Stimulated activated CD4-positive, alpha-beta T cell treated with anti-CD3 and anti-CD28 coated beads, Interleukin-4, amount 100 ng/mL, for 24 hours (primary cell): ENCODE results near the gene SPRED1.

Experiments
- DNase-seq: peaks from one replicate; pipeline ENCODE4 v3.0.0-alpha.2; 2020

The SPRED1 gene

DNA sequence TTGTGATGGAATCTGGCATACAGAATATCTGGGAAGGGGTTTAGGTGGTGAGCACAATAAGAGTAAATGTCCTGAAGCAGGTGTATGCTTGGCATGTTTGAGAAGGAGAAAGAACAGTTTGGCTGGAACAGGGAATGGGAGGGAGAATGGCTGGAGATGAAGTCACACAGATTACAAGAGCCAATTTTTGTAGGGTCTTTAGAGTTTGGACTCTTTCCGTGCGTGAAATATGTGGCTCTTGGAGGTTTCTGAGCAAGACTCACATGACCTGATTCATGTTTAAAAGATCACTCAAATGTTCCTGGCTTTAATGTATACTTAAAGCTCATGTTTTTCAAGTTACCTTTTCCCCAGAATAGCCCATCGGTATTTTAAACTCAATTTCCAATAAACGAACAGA is 32.8 kb downstream of the SPRED1 start:
- no peak for DNase-seq

DNA sequence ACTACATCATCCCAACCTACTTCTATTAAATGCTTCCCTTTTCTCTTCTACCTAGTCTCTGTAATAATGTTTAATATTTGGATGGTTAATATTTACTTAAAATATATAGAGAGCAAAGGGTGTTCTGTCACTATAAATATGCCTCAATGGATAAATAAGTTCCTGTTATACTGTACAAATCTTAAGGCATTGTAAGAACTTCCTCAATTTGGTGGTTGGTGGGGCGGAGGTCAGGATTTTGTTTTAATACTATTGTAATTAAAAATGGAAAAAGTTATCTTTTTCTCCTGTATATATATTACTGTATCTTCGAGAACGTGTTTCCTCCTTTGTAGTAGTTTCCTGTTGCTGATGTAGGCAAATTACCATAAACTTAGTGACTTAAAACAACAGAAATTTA is 41.5 kb downstream of the SPRED1 start:
- DNase-seq = no peak

DNA sequence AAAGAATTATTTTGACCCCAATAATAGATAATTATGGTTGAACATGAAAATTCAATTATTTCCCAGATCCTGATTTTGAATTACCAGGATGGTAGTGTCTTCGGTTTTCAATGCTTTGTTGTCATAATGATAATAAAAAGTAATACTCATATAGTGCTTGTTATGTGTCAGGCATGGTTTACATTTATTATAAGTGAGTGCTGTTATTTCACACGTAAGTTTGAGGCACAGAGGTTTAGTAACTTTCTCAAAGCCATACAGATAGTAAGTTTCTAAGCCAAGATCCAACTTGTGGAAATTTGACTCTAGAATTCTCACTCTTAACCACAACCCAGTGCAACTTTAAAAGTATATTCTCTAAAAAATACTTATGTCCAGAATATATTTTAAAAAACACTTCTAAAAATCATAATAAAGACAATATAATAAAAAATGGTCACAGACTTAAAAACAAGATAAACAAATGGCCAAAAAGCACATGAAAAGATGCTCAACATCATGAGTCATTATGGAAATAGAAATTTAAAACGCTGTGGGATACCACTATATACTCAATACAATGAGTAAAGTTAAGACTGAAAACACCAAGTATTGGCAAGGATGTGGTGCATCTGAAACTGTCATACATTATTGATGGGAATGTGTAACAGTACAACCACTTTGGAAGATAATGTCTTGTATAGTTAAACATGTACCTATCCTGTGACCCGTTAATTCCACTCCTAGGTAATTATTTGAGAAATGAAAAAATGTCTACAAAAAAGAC is 45.2 kb downstream of the SPRED1 start:
- no peak for DNase-seq

DNA sequence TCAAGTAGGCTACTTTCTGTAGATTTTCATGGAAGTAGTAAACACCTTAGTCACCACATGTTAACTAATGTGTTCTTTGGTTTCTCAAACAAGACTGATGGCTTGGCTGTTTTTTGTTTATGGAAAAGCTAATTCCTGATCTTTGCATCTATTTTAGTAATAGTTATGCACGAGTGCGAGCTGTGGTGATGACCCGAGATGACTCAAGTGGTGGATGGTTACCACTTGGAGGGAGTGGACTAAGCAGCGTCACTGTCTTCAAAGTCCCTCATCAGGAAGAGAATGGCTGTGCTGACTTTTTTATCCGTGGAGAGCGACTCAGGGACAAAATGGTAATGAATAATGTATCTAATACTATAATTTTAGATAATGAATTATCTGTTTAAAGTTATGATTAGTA is 46.6 kb downstream of the SPRED1 start:
- DNase-seq = no peak

DNA sequence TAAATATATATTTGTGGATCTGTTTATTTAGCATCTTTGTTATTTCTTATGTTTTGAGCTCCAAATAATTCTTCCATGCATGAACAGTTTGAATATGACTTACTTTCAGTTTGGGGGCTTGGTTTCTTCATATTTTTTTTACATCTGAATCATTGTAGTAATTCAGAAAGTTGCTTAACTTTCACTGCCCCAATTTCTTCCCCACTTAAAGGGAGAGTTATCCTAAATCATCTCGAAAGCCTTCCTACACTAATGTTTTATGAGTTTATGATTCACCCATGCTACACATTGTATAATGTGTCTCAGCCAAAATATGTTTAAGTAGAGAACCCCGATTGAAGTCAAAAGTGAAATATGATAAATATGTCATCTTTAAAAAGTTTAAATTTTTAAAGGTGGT is 47.8 kb downstream of the SPRED1 start:
- DNase-seq = no peak

DNA sequence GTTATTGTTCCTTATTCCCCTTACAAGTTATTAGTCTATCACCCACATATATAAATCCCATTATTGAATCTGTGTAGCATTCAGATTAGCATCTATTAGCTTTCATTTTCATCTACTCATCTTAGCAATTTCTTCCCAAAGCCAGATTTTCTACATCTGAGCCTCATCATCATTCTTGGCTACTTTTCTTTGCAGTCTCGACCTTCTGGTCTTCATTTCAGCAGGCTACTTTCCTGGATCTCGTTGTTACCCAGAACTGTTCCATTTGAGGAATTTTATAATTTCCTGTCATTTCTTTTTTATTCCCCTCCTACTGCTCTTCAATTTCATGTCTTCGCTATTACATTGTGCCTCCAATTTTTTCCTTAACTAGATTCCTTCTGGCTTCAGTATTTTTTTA is 51.8 kb downstream of the SPRED1 start:
- DNase-seq = no peak

DNA sequence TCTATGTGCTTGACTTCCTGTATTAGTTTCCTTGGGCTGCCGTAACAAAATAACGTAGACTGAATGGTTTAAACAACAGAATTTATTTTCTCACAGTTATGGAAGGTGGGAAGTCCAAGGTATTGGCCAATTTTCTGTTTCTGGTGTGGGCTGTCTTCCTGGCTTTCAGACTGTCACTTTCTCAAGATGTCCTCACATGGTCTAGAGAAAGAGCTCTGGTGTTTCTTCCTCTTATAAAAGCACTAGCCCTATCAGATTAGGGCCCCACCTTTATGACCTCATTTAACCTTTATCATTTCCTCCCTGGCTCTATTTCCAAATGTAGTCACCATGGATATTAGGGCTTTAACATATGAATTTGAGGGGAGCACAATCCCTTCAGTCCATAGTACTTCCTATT is 54.6 kb downstream of the SPRED1 start:
- DNase-seq = no peak

DNA sequence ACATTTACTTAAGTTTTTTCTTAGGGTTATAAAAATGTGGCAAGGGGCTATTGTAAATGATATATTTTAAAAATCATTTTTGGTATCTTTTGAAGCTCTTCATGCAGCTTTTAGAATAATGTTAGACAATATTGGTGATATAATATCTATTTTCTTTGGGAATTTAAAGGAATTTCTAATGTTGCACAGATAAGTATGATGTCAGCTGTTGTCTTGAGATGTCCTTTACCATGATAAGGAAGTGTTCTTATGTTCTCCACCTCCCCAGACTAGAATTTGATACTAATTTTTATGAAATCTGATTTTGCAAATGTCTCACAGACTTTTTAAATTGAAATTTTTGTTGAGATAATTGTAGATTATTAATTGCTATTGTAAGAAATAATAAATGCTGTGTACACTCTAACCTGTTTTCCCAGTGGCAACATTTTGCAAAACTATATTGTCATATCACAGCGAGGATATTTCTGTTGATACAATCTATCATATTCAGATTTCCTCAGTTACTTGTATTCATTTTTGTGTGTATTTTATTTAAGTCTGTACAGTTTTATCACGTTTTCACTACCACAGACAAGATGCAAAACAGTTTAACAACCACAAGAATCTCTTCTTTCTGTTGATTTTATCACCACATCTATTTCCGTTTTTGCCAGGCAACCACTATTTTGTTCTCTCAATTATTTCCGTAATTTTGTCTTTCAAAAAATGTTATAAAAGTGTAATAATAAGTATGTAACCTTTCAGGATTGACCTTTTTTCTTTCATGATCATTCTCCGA is 55.4 kb downstream of the SPRED1 start:
- DNase-seq = no peak

DNA sequence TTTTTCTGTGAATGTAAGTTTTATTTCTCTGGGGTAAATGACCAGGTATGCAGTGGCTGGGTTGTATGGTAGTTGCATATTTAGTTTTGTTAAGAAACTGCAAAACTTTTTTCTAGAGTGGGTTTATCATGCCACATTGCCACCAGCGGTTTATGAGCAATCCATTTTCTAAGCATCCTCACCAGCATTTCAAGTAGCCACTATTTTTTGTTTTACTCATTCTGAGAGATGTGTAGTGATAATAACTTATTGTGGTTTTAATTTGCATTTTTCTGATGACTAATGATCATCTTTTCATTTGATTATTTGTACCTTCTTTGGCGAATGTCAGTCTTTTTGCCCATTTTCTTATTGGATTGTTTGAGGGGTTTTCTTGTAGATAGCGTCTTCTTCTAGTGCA is 56.2 kb downstream of the SPRED1 start:
- peak; percentile 12 for DNase-seq

DNA sequence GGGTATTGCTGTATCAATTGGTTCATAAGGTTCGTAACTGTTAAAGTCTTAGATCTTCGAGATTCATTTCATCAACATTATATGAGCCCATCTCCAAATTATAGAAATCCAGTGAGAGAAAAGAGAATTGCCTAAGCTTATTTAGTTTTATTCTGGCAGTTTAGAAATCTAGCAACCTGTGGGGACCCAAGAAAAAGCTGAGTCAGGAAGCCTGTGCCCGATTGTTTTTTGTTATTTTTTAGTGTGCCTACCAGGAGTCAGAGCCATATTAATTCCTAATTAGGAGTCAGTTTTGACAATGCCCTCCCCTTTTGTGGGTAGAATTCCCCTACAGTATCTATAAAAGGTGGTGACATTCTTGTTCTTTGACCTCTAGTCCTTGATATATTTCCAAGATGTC is 59.6 kb downstream of the SPRED1 start:
- no peak for DNase-seq

DNA sequence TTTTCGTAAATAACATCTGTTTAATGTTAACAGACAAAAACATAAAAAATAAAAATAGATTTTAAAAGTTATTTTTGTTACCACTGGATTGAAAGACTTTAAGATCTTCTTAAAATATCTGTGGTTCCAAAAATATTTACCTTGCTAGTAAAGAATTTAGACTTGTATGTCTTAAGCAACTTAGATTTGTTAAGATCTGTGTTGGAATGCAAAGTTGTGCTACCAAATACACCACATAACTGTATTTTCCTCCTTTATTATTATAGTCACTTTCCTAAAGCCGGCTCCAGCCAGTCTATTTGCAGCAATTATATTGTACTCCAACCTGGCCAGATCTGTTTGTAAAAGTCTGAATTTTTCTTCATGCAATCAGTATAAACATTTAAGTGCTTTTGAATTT is 63.7 kb downstream of the SPRED1 start:
- no peak for DNase-seq

DNA sequence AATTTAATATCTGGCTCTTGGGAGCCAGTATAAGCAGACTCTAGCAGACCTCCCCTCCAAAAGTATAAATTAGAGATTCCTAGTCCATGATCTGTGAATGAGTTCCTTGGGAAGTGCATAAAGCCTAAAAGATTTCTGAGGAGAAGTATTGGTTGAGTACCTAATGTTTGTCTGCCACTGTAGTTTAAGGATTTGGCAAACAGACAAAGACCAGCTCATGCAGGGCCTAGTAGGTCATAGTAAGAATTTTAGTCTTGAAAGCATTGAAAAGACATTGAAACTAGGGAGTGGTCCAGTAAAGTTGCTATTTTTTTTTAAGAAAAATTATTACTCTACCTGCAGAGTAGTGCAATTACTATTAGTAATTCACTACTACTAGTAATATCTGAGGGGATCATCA is 67.5 kb downstream of the SPRED1 start:
- DNase-seq = no peak

DNA sequence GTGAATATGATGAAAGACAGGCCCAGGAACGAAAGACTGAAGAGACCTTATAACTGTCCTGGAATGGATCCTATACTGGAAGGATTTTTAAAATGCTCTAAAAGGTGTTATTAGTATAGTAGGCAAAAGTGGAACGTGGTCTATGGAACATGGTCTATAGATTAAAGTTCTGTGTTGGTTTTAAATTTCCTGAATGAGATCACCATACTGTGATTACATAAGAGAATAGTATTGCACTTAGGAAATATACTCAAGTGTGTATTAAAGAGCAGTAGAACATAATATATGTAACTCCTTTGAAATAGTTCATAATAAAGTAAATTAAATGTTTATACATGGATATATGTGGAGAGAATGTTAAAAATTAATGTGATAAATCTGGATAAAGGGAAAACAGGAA is 68.2 kb downstream of the SPRED1 start:
- DNase-seq = no peak

DNA sequence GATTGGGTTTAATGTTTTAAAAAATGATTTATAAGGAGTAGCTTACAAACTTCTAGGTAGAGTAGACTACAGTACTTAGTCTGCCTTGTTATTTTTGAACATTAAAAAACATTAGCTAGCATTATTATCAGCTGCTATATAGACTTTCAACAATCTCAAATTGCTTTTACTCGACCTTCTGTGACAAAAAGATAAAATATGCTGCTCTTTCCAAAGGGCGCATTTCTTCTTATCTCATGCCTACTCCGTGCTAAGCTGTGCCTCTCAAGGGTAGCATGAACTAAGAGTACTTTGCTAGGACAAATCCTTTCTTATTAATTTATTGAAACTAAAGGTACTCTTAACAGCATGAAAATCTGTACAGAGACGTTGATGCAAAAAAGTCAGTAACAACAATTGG is 71.3 kb downstream of the SPRED1 start:
- no peak for DNase-seq

DNA sequence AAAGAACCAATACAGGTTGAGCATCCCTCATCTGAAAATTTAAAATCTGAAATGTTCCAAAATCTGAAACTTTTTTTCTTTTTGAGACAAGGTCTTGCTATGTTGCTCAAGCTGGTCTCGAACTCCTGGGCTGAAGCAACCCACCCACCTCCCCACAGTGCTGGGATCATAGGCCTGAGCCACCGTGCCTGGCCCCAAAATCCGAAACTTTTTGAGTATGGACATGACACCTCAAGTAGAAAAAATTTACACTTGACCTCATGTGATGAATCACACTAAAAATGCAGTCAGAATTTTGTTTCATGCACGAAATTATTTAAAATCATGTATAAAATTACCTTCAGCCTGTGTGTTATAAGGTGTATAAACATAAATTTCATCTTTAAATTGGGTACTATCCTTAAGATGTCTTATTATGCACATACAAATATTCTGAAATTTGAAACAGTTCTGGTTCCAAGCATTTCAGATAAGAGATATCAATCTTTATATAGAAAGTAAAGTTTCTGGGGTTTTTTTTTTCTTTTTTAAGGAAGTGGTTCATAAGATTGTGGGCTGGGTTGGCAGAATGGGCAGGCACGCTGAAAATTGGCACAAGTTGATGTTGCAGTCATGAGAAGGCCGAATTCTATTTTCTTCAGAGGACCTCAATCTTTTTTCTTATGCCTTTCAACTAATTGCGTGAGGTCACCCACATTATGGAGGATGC is 72.5 kb downstream of the SPRED1 start:
- no peak for DNase-seq

DNA sequence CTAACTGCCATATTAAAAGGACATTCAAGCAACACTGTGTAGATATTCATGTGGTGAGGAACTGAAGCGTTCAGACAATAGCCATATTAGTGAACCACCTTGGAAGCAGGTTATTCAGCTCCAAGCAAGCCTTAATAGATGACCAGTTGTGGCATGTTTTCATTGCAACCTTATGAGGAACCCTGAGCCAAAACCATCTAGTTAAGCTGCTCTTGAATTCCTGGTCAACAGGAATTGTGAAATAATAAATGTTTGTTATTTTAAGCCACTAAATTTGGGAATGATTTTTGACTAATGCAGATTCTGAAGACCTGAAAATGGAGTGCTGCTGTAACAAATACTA is 73.0 kb downstream of the SPRED1 start:
- no peak for DNase-seq

DNA sequence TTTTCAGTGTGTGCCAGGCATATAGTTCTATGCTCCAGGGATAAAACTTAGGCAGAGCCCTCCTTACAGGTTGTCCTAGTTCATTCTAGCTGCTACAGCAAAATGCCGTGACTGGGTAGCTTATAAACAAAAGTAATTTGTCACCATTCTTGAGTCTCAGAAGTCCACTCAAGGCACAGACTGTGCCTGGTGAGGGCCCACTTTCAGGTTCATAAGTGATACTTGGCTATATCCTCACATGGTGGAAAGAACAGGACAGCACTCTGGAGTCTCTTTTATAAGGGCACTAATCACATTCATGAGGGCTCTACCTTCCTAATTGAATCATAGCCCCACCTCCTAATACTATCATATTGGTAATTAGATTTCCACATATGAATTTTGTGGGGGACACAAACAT is 80.1 kb downstream of the SPRED1 start:
- no peak for DNase-seq

DNA sequence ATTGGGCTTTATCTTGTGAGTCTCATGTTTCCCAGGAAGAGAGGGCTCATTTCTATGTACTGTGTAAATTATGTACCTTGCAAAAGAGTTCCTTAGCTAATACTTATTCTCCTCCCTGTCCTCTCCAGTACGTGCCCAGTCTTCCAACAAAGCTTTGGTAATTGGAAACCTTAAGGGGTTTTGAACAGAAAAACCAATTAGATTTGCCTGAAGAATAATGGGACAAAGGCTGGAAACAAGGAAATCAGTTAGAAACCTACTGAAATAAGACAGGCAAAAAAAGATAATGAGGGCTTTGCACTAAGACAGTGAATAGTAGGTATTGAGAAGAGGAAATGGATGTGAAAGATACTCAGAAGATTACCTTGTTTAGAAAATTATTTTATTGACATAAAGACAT is 82.5 kb downstream of the SPRED1 start:
- DNase-seq = no peak

DNA sequence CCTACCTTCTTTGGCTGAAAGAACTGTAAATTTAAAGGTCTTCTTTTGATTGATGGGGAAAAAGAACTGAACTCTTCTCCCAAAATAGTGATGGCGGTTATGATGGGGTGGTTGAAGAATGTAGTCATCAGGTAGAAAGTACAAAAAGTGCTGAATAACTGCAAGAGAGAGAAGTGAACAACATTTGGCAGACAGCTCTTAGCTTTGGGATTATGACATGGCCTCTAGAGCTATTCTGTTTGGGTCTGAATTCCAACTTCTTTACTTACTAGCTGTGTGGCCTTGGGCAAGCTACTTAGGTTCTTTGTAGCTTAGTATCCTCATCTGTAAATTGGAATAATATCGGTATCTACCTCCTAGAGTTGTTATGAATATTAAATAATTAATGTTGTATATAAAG is 91.7 kb downstream of the SPRED1 start:
- DNase-seq = no peak

DNA sequence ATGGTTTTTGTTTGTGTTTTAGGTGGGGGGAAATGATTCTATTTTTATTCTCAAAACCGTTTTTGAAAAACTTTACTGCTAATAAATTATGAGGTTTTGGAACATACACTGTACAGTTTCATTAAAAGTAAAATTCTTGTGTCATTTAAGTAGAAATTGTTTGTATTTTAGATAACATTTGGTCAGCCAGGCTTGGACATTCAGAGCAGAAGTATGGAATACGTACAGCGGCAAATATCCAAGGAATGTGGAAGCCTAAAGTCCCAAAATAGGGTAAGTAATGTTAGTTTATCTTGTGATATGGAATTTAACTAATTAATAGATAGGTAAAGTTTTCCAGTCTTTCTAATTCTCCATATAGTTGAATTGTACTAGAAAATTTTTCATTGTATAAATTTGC is 96.6 kb downstream of the SPRED1 start:
- no peak for DNase-seq

DNA sequence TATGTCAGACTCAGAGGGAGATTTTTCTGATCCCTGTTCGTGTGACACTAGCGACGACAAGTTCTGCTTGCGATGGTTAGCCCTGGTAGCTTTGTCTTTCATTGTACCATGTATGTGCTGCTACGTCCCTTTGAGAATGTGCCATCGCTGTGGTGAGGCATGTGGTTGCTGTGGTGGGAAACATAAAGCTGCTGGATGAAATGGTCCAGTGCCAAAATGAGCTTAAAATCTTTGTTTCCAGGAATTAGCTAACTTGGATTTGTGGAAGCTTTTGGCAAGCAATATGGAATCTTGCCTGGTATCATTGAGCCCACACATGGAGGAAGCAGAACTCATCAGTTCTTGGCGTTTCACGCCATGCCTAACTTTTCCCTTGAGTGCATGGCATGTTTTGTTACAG is 98.8 kb downstream of the SPRED1 start:
- DNase-seq = no peak

DNA sequence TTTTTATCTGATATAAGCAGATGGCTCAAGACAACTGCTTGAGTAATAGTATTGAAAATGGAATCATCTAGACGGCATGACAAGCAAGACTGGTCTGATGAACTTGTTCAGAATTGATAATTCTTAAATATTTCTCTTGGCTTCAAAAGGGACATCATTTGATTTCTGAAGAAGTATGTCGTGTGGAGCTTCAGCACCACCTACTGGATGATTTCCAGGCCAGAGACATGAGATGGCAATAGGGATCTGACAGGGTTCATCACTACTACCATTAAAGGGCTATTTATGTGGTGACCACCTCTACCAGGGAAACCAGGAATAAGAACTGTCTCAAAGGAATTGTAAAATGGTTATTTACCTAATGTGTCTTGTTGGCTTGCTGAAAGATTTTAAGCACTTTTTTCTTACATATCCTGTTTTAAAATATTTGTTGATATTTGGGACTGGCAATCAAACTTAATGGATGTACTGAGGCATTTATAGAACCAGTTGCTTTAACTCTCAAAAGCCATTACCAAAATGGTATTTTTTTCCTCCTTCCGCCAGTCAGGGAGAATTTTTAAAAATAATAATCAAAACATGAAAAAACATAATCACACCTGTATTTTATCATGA is 101.8 kb downstream of the SPRED1 start:
- DNase-seq = peak; percentile 63

DNA sequence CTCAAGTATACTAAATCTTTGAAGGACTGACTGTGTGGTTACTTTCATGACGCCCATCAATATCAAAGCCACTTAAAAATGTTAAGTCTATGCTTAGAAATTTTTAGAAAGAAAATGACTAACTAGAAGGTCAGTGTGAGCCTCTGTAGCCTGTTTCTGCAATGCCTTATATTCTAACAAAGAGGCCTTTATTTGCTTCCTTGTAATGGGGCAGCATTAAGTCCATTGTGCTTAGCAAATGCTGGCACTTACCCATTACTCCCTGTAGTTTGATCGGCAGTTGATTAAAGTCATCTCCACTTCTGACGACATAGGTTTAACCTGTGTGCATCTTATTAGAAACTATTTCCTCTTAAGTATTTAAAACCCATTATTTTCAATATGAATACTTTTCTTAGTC is 109.7 kb downstream of the SPRED1 start:
- no peak for DNase-seq

DNA sequence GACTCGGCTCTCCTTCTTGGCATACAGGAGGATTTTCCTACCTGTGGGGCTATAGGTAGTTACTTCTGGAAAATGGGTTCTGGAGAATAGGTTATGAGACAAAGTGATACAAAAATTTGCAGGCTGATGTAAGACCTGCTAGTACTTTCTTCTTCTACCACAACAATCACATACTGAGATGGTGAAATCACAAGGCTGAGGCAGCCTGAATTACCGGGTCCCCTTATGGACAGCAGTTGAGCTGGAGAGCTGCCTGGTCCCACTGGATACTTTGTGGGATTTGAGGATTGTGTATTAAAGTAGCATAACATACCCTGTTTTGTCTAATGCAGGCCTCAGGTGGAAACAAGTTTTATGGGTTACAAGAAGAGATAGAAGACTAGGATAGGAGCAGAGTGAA is 114.8 kb downstream of the SPRED1 start:
- no peak for DNase-seq
